PFSK-1 (cell line): Measurements from ENCODE around the gene DNAH9.

Experiments
- FOXP2 ChIP-seq: optimal IDR thresholded peaks from 2 replicates; pipeline ENCODE3; 2011; ENCODE audit warnings: borderline replicate concordance, control low read depth, inconsistent platforms; ENCODE audit not compliant: insufficient read depth; ENCODE audit errors: extremely low read length, extremely low read depth
- POLR2AphosphoS5 ChIP-seq: IDR thresholded peaks from 2 replicates; pipeline ENCODE4 v1.6.1; 2012; ENCODE audit warnings: low read depth, mild to moderate bottlenecking, control low read depth, low read length, moderate library complexity
- REST ChIP-seq, 2 experiments: IDR thresholded peaks; 2 replicates each; pipeline versions ENCODE4 v1.6.1 to v1.8.0; 2011 to 2012; ENCODE audit warnings: low read depth in 2 of 2, low read length in 2 of 2, control low read depth in 1 of 2, inconsistent platforms in 1 of 2, mild to moderate bottlenecking in 1 of 2, moderate library complexity in 1 of 2; ENCODE audit not compliant: insufficient read depth in 1 of 2
- SIN3A ChIP-seq: IDR thresholded peaks from 2 replicates; pipeline ENCODE4 v1.6.1; 2012; ENCODE audit warnings: mild to moderate bottlenecking, low read length, moderate library complexity, borderline replicate concordance; ENCODE audit not compliant: insufficient read depth
- TAF1 ChIP-seq: IDR thresholded peaks from 2 replicates; pipeline ENCODE4 v1.6.1; 2012; ENCODE audit warnings: low read length, control low read depth, borderline replicate concordance; ENCODE audit not compliant: insufficient read depth

Gene DNAH9

GRCh38 chr17:11622492-11622891 lies 24.2 kb downstream of the DNAH9 start:
- TF ChIP-seq SIN3A (no peak), POLR2AphosphoS5 (no peak), TAF1 (no peak), REST (IDR thresholded peaks at IDR 0.05; ENCODE audit: insufficient read depth in 1 of 2, low read depth in 2 of 2, low read length in 2 of 2) (no peak), FOXP2 (no peak)

GRCh38 chr17:11624976-11625375 lies 26.7 kb downstream of the DNAH9 start:
- TF ChIP-seq TAF1 (no peak), POLR2AphosphoS5 (no peak), REST (IDR thresholded peaks at IDR 0.05; ENCODE audit: insufficient read depth in 1 of 2, low read depth in 2 of 2, low read length in 2 of 2) (no peak), SIN3A (no peak), FOXP2 (no peak)

- TF ChIP-seq POLR2AphosphoS5 (no peak), SIN3A (no peak), TAF1 (no peak), REST (IDR thresholded peaks at IDR 0.05; ENCODE audit: insufficient read depth in 1 of 2, low read depth in 2 of 2, low read length in 2 of 2) (no peak), FOXP2 (no peak)
These were observed 27.6 kb downstream of the DNAH9 start for GRCh38 chr17:11625878-11626277.

DNA sequence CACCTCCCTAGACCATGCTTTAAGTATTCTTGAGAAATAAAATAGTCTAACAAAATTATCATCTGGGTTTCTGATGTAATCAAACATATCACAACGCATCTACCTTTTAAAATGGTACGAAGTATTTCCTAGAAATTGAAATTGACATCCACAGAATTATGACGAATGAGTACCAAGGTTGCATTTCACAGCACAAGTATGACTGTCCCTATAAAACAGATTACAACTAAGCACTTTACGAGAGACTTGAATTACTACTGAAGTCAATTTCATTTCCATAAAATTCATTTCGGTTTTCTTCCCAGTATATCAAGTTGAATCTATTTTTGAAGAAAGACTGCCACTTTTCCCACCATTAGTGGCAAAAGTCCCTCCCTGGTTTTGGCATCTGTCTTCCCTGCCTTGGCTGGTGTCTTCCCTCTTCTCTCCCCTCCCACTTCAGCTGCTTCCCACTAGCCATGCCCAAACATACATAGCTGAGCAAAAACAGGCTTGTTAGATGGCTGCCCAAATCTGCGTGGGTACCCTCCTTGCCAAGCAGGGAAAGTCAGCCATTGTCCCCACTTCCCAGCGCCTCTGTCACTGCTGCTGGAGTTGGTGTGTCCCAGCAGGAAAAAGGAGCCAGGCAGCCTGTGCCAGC lies 29.2 kb downstream of the DNAH9 start:
- TF ChIP-seq POLR2AphosphoS5 (no peak), SIN3A (no peak), REST (IDR thresholded peaks at IDR 0.05; ENCODE audit: insufficient read depth in 1 of 2, low read depth in 2 of 2, low read length in 2 of 2) (no peak), TAF1 (no peak), FOXP2 (no peak)

GRCh38 chr17:11628374-11628773 lies 30.1 kb downstream of the DNAH9 start:
- no peak for TF ChIP-seq SIN3A
- no peak for TF ChIP-seq REST (IDR thresholded peaks at IDR 0.05; ENCODE audit: insufficient read depth in 1 of 2, low read depth in 2 of 2, low read length in 2 of 2)
- TF ChIP-seq POLR2AphosphoS5: no peak
- no peak for TF ChIP-seq TAF1
- TF ChIP-seq FOXP2: no peak
